Ascending aorta (tissue), 2 donors: ENCODE measurements around the gene CYP1A1. TPM values are rescaled to one million over a fixed set of nuclear protein-coding genes. Genes with fewer than 3 reads are reported as not detected.

Source experiments
- DNase-seq, 2 donors: peaks; one replicate each; pipeline ENCODE4 v3.0.0-alpha.2; 2019; ENCODE audit warnings: low spot score in 2 of 2
- H3K27ac ChIP-seq, 2 donors: fragments of 200-600 bp; sonication (generic); one replicate each; pipeline ENCODE4 v1.5.1; 2016 to 2017; ENCODE audit warnings: mild to moderate bottlenecking in 1 of 2
- H3K27me3 ChIP-seq: fragments of 200-600 bp; sonication (generic); one replicate; pipeline ENCODE4 v1.5.1; 2017
- H3K36me3 ChIP-seq, 2 donors: fragments of 200-600 bp; sonication (generic); one replicate each; pipeline ENCODE4 v1.5.1; 2016
- H3K4me1 ChIP-seq, 2 donors: fragments of 200-600 bp; sonication (generic); one replicate each; pipeline ENCODE4 v1.5.1; 2016 to 2017; ENCODE audit warnings: mild to moderate bottlenecking in 1 of 2
- H3K4me3 ChIP-seq, 2 donors: fragments of 200-600 bp; sonication (generic); one replicate each; pipeline ENCODE4 v1.5.1; 2016 to 2017; ENCODE audit warnings: mild to moderate bottlenecking in 1 of 2
- H3K9me3 ChIP-seq, 2 donors: fragments of 200-600 bp; sonication (generic); one replicate each; pipeline ENCODE4 v1.5.1; 2016
- intact Hi-C: fragments of 100-400 bp; cut with DNase I; formaldehyde crosslinking; loops from one replicate; pipeline ENCODE4 v1.15.1; 2023
- total RNA-seq: library from RNA; depleted of rRNA; stranded (reverse); fragments of >200 nt; gene quantifications from one replicate; pipeline ENCODE4 v1.1.0, GENCODE V29; 2016
- TF ChIP-seq, protein P1 (sequence below), 3 experiments: fragments of 200-600 bp in 2 of 3; fragments of 450-650 bp in 1 of 3; sonication (generic) in 2 of 3; IDR thresholded peaks; one replicate each; pipeline ENCODE4 v1.5.1; 2016 to 2019; ENCODE audit warnings: antibody characterized with exemption in 3 of 3, mild to moderate bottlenecking in 1 of 3, moderate library complexity in 1 of 3

Gene CYP1A1
- total RNA-seq, 1 donor from 2014 or later: 10.3 TPM

DNA sequence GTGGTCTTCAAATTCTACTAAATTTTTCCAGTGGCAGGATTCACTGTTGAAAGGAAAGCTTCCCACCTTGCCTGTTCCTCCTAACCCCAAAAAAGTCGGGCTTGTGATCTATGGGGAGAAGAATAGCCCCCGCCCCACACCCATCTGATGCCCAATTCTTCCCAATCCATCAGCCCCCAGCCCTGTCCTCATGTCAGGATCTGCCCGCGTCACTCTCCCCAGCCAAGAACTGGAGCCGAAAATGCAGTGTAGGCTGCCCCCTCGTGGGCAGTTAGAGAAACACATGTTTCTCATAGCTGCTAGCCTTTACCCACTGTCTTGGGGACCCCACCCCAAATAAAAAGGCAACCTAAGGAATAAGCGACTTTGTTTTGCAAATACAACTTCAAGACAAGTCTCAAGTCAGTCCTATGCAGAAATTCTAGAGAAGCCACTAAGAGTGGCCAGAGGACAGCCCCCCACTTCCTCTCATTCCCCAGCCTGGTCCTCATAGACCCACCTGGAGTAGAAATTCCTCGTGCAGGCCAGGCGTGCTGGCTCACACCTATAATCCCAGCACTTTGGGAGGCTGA, 43.5 kb upstream of the CYP1A1 start:
- Histone ChIP-seq H3K27me3 (no peaks in the 10 kb centered on the region), H3K4me3 (no peak overlapping the region), H3K4me1 (no peaks in the 10 kb centered on the region), H3K27ac (no peak overlapping the region), H3K36me3 (no peaks in the 10 kb centered on the region), H3K9me3 (no peaks in the 10 kb centered on the region)
- DNase-seq: no peak
- TF ChIP-seq, protein P1, sequence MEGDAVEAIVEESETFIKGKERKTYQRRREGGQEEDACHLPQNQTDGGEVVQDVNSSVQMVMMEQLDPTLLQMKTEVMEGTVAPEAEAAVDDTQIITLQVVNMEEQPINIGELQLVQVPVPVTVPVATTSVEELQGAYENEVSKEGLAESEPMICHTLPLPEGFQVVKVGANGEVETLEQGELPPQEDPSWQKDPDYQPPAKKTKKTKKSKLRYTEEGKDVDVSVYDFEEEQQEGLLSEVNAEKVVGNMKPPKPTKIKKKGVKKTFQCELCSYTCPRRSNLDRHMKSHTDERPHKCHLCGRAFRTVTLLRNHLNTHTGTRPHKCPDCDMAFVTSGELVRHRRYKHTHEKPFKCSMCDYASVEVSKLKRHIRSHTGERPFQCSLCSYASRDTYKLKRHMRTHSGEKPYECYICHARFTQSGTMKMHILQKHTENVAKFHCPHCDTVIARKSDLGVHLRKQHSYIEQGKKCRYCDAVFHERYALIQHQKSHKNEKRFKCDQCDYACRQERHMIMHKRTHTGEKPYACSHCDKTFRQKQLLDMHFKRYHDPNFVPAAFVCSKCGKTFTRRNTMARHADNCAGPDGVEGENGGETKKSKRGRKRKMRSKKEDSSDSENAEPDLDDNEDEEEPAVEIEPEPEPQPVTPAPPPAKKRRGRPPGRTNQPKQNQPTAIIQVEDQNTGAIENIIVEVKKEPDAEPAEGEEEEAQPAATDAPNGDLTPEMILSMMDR (IDR thresholded peaks at IDR 0.05): peak; percentile 83 to 93 (median 88)
- intact Hi-C loops: loop anchor here (1.0 to 2.0 kb wide), 2 partner anchors 134 to 394 kb away; no protein-coding TSS in a partner anchor

DNA sequence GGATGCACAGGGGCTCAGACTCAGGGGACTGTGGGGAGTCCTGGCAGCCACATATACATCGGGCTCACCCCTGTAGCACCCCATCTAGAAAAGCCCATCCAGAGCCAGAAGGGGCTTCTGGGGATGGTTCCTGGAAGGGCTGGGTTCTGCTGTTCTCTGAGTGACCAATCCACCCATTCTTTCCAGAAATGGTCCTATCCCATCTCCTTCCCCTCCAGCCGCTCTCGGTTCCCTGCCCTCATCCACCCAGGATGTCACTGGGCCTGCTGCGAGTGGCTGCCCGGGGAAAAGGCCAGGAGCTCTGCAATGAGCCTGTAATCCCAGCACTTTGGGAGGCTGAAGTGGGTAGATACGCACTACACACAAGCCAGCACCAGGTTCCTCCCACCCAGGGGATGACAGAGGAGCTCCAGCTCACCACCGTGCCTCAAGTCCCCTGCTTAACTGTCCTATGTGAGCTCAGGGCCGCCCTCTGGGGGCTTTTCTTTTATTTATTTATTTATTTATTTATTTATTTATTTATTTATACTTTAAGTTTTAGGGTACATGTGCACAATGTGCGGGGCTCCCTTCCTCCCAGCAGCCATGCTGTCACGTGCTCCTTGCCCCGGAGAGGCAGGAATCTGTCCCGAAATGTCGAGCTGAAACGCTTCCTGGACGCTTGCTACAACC, 42.9 kb upstream of the CYP1A1 start:
- intact Hi-C loops: loop anchor here (1.0 to 2.0 kb wide), 2 partner anchors 133 to 393 kb away; no protein-coding TSS in a partner anchor
- no peak for DNase-seq
- Histone ChIP-seq H3K27me3 (no peaks in the 10 kb centered on the region), H3K27ac (no peak overlapping the region), H3K4me3 (no peak overlapping the region), H3K9me3 (no peaks in the 10 kb centered on the region), H3K36me3 (no peaks in the 10 kb centered on the region), H3K4me1 (no peaks in the 10 kb centered on the region)
- TF ChIP-seq, protein P1 (IDR thresholded peaks at IDR 0.05): no peak

DNA sequence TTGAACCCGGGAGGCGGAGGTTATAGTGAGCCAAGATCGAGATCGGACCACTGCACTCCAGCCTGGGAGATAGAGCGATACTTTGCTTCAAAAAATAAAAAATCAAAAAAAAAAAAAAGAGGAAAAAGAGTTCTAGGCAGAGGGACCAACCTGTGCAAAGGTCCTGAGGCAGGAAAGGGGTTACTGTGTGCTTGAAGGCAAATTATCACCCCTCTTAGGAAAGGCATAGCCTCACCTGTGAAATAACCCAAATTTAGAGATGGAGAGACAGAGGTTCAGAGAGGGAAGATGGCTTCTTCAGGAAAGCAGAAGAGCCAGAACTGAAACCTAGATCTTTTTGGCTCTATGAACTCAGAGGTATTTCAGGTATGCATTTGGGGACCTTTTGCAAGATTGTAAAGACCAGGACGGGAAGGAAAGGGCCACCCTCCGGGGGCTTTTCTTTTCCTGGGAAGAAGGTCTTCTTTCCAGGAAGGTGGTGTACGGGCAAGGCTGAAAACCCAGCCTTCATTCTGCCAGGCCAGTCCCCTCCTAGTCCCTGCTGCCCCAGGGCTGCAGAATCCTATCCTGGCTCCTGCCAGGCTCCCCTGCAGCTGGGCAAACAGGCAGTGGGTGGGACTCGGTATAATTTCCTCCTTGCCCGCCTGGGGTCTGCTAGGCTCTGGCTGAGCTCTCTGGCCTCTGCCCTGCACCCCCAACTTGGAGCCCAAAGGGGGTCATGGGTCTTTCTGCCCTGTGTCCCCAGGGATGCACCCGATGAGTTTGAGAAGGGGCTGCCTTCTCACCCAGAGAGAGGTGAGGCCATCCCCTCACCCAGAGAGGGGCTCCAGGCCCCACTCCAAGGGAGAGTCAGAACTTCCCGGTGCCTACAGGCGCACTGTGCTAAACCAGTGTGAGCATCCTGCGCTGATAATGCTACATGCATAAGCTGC, 42.1 kb upstream of the CYP1A1 start:
- Histone ChIP-seq H3K27me3 (no peaks in the 10 kb centered on the region), H3K4me3 (no peak overlapping the region), H3K9me3 (no peaks in the 10 kb centered on the region), H3K4me1 (no peaks in the 10 kb centered on the region), H3K27ac (no peak overlapping the region), H3K36me3 (no peaks in the 10 kb centered on the region)
- no peak for DNase-seq
- TF ChIP-seq, protein P1 (IDR thresholded peaks at IDR 0.05): no peak
- intact Hi-C loops: loop anchor here (1.0 to 2.0 kb wide), 2 partner anchors 132 to 393 kb away; no protein-coding TSS in a partner anchor

DNA sequence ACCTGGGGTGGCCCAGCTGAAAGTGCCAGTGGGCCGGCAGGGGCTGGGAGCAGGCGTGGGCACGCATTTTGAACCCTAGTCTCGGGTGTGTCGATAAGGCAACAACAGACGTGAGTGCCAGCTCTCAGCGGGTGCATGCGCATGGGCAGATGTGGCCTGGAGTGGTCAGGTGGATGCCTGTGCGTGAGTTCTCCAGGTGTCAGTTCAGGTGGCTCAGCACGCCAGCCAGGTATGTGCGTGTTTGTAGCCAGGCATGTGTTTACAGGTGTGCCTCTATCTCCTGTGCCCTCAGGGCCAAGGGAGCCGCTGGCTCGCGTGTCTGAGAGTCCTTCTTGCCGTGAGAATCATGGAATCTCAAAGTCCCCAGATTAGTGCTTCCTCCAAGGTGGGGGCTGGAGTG, 38.1 kb upstream of the CYP1A1 start:
- no peak for DNase-seq
- no peaks in the 10 kb centered on the region for H3K4me1 ChIP-seq
- intact Hi-C loops: no loop called here
- TF ChIP-seq, protein P1 (IDR thresholded peaks at IDR 0.05): no peak
- no peak overlapping the region for H3K27ac ChIP-seq
- H3K27me3 ChIP-seq: no peaks in the 10 kb centered on the region
- no peaks in the 10 kb centered on the region for H3K9me3 ChIP-seq
- no peaks in the 10 kb centered on the region for H3K36me3 ChIP-seq
- H3K4me3 ChIP-seq: no peak overlapping the region

DNA sequence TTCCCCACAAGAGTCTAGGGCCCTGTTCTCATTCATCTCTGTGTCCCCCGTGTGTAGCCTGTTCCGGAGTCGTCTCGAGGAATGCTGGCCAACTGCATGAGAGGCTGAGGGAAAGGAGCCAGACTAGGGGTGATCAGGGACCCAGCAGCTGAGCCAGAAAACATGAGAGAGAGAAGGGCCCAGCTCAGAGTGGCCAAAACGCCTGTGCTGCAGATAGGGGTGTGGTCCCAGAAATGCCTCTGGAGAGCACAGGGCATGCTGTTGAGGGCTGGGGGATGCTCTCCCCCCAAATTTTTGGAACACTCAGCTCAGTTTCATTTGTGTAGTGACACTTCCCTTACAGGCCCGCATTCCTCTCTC, 37.4 kb upstream of the CYP1A1 start:
- no peak overlapping the region for H3K4me3 ChIP-seq
- TF ChIP-seq, protein P1 (IDR thresholded peaks at IDR 0.05): no peak
- no peaks in the 10 kb centered on the region for H3K4me1 ChIP-seq
- H3K27ac ChIP-seq: no peak overlapping the region
- H3K27me3 ChIP-seq: no peaks in the 10 kb centered on the region
- no peaks in the 10 kb centered on the region for H3K9me3 ChIP-seq
- no peak for DNase-seq
- no peaks in the 10 kb centered on the region for H3K36me3 ChIP-seq
- intact Hi-C loops: no loop called here
